IMR-90 (cell line): ENCODE data around the gene PODNL1. TPM values are rescaled to one million over a fixed set of nuclear protein-coding genes. Genes with fewer than 3 reads are reported as not detected.

ENCODE experiments used
- ATAC-seq: fragments of 200-7000 bp; cut with Tn5 transposase; 2 replicates; pipeline ENCODE4 v1.9.1; 2020; ENCODE audit warnings: low read depth, mild to moderate bottlenecking, moderate library complexity
- BruUV-seq: library from RNA; stranded (reverse); fragments of 400-500 nt; replicated peaks from 2 replicates; lab custom pipeline; 2021; lab: Mats Ljungman, UMichigan
- CTCF ChIA-PET: fragments of 300-600 bp; formaldehyde crosslinking; extraction: SDS; loops from one replicate; lab custom pipeline; 2021; ENCODE audit warnings: antibody characterized with exemption; lab: Yijun Ruan, JAX
- POLR2A ChIA-PET: fragments of 300-600 bp; sonication (Branson Sonifier 250); formaldehyde crosslinking; loops from one replicate; lab custom pipeline; 2022; ENCODE audit warnings: antibody characterized with exemption; ENCODE audit not compliant: unreplicated experiment; lab: Charles Lee
- DNase-seq: peaks from one replicate; pipeline ENCODE4 v3.0.0; 2013
- H2AFZ ChIP-seq: replicated peaks from 2 replicates; pipeline ENCODE3; 2013; ENCODE audit warnings: low read length, mild to moderate bottlenecking; ENCODE audit not compliant: poor library complexity
- H2AK5ac ChIP-seq: 2 replicates; pipeline ENCODE4 v1.6.1; 2013; ENCODE audit warnings: low read depth, low read length, inconsistent platforms
- H2AK9ac ChIP-seq: replicated peaks from 2 replicates; pipeline ENCODE3; 2013; ENCODE audit warnings: mild to moderate bottlenecking, low read depth, low read length, moderate library complexity; ENCODE audit not compliant: poor library complexity
- H2BK120ac ChIP-seq: 2 replicates; pipeline ENCODE4 v1.6.1; 2013; ENCODE audit warnings: low read depth, low read length, inconsistent platforms
- H2BK15ac ChIP-seq: 3 replicates; pipeline ENCODE4 v1.6.1; 2013; ENCODE audit warnings: low read depth, low read length, inconsistent platforms
- H2BK20ac ChIP-seq: 2 replicates; pipeline ENCODE4 v1.6.1; 2013; ENCODE audit warnings: low read depth, mild to moderate bottlenecking, inconsistent platforms, low read length, moderate library complexity
- H2BK5ac ChIP-seq: 2 replicates; pipeline ENCODE4 v1.6.1; 2013; ENCODE audit warnings: mild to moderate bottlenecking, low read depth, low read length, inconsistent platforms; ENCODE audit not compliant: poor library complexity, severe bottlenecking
- H3K14ac ChIP-seq: replicated peaks from 2 replicates; pipeline ENCODE4 v1.6.1; 2013; ENCODE audit warnings: low read depth, low read length, inconsistent platforms
- H3K18ac ChIP-seq: 2 replicates; pipeline ENCODE4 v1.6.1; 2013; ENCODE audit warnings: low read depth, low read length, control low read depth
- H3K23ac ChIP-seq: 2 replicates; pipeline ENCODE4 v1.6.1; 2013; ENCODE audit warnings: low read depth, low read length, inconsistent platforms
- H3K27ac ChIP-seq: 2 replicates; pipeline ENCODE4 v1.5.1; 2013; ENCODE audit warnings: mild to moderate bottlenecking, control low read depth, low read length; ENCODE audit not compliant: insufficient read depth
- H3K27me3 ChIP-seq: 2 replicates; pipeline ENCODE4 v1.6.1; 2013; ENCODE audit warnings: low read length; ENCODE audit not compliant: control insufficient read depth, insufficient read depth
- H3K36me3 ChIP-seq: 2 replicates; pipeline ENCODE4 v1.6.1; 2013; ENCODE audit warnings: low read length, mixed read lengths; ENCODE audit not compliant: control insufficient read depth, insufficient read depth
- H3K4ac ChIP-seq: 2 replicates; pipeline ENCODE4 v1.6.1; 2013; ENCODE audit warnings: low read depth, low read length, inconsistent platforms
- H3K4me1 ChIP-seq: 2 replicates; pipeline ENCODE4 v1.6.1; 2013; ENCODE audit warnings: low read length, mixed read lengths; ENCODE audit not compliant: control insufficient read depth, insufficient read depth
- H3K4me2 ChIP-seq: 2 replicates; pipeline ENCODE4 v1.6.1; 2013; ENCODE audit warnings: low read depth, mild to moderate bottlenecking, control low read depth, low read length, moderate library complexity
- H3K4me3 ChIP-seq: 2 replicates; pipeline ENCODE4 v1.5.1; 2013; ENCODE audit warnings: low read depth, mild to moderate bottlenecking, control low read depth, low read length, moderate library complexity; ENCODE audit not compliant: insufficient read depth
- H3K56ac ChIP-seq: 2 replicates; pipeline ENCODE4 v1.6.1; 2013; ENCODE audit warnings: low read length, inconsistent platforms; ENCODE audit not compliant: insufficient read depth; ENCODE audit errors: extremely low read depth
- H3K79me1 ChIP-seq, 2 experiments: 2 replicates each; pipeline ENCODE4 v1.6.1; 2013; ENCODE audit warnings: low read length in 2 of 2, inconsistent platforms in 1 of 2, low read depth in 1 of 2
- H3K9ac ChIP-seq: 2 replicates; pipeline ENCODE4 v1.6.1; 2013; ENCODE audit warnings: low read depth, low read length, control low read depth
- H3K9me1 ChIP-seq: 2 replicates; pipeline ENCODE4 v1.6.1; 2013; ENCODE audit warnings: low read length, inconsistent platforms; ENCODE audit not compliant: insufficient read depth
- H3K9me3 ChIP-seq: 2 replicates; pipeline ENCODE4 v1.6.1; 2013; ENCODE audit warnings: low read length; ENCODE audit not compliant: control insufficient read depth, insufficient read depth
- H4K20me1 ChIP-seq: 2 replicates; pipeline ENCODE4 v1.6.1; 2013; ENCODE audit warnings: low read length, inconsistent platforms; ENCODE audit not compliant: insufficient read depth
- H4K5ac ChIP-seq: 2 replicates; pipeline ENCODE4 v1.6.1; 2013; ENCODE audit warnings: mild to moderate bottlenecking, low read depth, low read length, control low read depth
- H4K8ac ChIP-seq, 2 experiments: 2 replicates each; pipeline ENCODE4 v1.6.1; 2013; ENCODE audit warnings: low read depth in 2 of 2, low read length in 2 of 2, control low read depth in 1 of 2, inconsistent platforms in 1 of 2
- H4K91ac ChIP-seq: 2 replicates; pipeline ENCODE4 v1.6.1; 2013; ENCODE audit warnings: low read depth, low read length, inconsistent platforms; ENCODE audit not compliant: insufficient read depth
- BHLHE40 ChIP-seq: fragments of 150-350 bp; IDR thresholded peaks from 2 replicates; pipeline ENCODE4 v1.6.1; 2016; ENCODE audit warnings: mild to moderate bottlenecking, low read depth, low read length
- CEBPB ChIP-seq: IDR thresholded peaks from 2 replicates; pipeline ENCODE4 v1.6.1; 2012; ENCODE audit warnings: low read depth, low read length, improper control_type of control experiment
- CHD1 ChIP-seq: IDR thresholded peaks from 2 replicates; pipeline ENCODE4 v1.6.1; 2012; ENCODE audit warnings: low read depth, low read length, improper control_type of control experiment
- FOS ChIP-seq: fragments of 150-350 bp; IDR thresholded peaks from 2 replicates; pipeline ENCODE4 v1.6.1; 2016; ENCODE audit warnings: low read depth, low read length
- MAFK ChIP-seq: IDR thresholded peaks from 2 replicates; pipeline ENCODE4 v1.6.1; 2012; ENCODE audit warnings: low read depth, low read length, improper control_type of control experiment
- MAZ ChIP-seq: IDR thresholded peaks from 2 replicates; pipeline ENCODE4 v1.6.1; 2012; ENCODE audit warnings: low read depth, mild to moderate bottlenecking, low read length, improper control_type of control experiment, moderate library complexity, borderline replicate concordance
- MXI1 ChIP-seq: IDR thresholded peaks from 2 replicates; pipeline ENCODE4 v1.6.1; 2012; ENCODE audit warnings: low read depth, mild to moderate bottlenecking, low read length, moderate library complexity, borderline replicate concordance
- NFE2L2 ChIP-seq: fragments of 150-350 bp; IDR thresholded peaks from 2 replicates; pipeline ENCODE4 v1.6.1; 2016; ENCODE audit warnings: low read depth, mild to moderate bottlenecking, low read length
- POLR2A ChIP-seq: IDR thresholded peaks from 2 replicates; pipeline ENCODE4 v1.6.1; 2012; ENCODE audit warnings: mild to moderate bottlenecking, low read depth, low read length
- RAD21 ChIP-seq: IDR thresholded peaks from 2 replicates; pipeline ENCODE4 v1.6.1; 2012; ENCODE audit warnings: low read length, improper control_type of control experiment
- RCOR1 ChIP-seq: IDR thresholded peaks from 2 replicates; pipeline ENCODE4 v1.6.1; 2012; ENCODE audit warnings: mild to moderate bottlenecking, low read length, improper control_type of control experiment; ENCODE audit not compliant: insufficient replicate concordance
- RFX5 ChIP-seq: IDR thresholded peaks from 2 replicates; pipeline ENCODE4 v1.8.0; 2012; ENCODE audit warnings: low read depth, mild to moderate bottlenecking, low read length, moderate library complexity
- SMC3 ChIP-seq: fragments of 150-350 bp; IDR thresholded peaks from 2 replicates; pipeline ENCODE4 v1.6.1; 2016; ENCODE audit warnings: low read depth, mild to moderate bottlenecking, antibody characterized with exemption, low read length, moderate library complexity
- WGBS, 2 experiments: methylation state at CpG; one replicate each; pipeline versions ENCODE4 v1.1.5 to v1.1.7; 2013; ENCODE audit warnings: missing lambda C conversion rate in 2 of 2; ENCODE audit not compliant: insufficient read length in 1 of 2; ENCODE audit errors: extremely low coverage in 2 of 2; 5-methylcytosine and 5-hydroxymethylcytosine counted together
- dilution Hi-C: fragments of 300-500 bp; cut with HindIII; formaldehyde crosslinking; loops from one replicate; pipeline ENCODE4 v1.14.3; 2018; ENCODE audit warnings: low sequenced_read_pairs; ENCODE audit not compliant: unreplicated experiment
- in situ Hi-C: fragments of 300-500 bp; cut with MboI; formaldehyde crosslinking; loops from 3 replicates; pipeline ENCODE4 v1.14.3; 2019; ENCODE audit warnings: low sequenced_read_pairs, inconsistent platforms, mixed read lengths
- intact Hi-C: fragments of 100-400 bp; cut with micrococcal nuclease; formaldehyde crosslinking; loops from 2 replicates; pipeline ENCODE4 v1.10.0; 2022
- polyA plus RNA-seq, 3 experiments: library from polyadenylated mRNA; depleted of rRNA; stranded (reverse); fragments of >200 nt; gene quantifications; 2 replicates each; pipeline ENCODE4 v1.2.3, GENCODE V29; 2012; ENCODE audit warnings: low replicate concordance in 1 of 3
- total RNA-seq: library from RNA; depleted of rRNA; stranded (reverse); fragments of >200 nt; gene quantifications from 2 replicates; pipeline ENCODE4 v1.2.3, GENCODE V29; 2012
- TF ChIP-seq, protein P1 (sequence below): fragments of 150-350 bp; IDR thresholded peaks from 2 replicates; pipeline ENCODE4 v1.6.1; 2016; ENCODE audit warnings: low read depth, mild to moderate bottlenecking, low read length, moderate library complexity, borderline replicate concordance
- TF ChIP-seq, protein P2 (sequence below): conservative IDR thresholded peaks from 2 replicates; pipeline ENCODE4 v1.5.1; 2012; ENCODE audit warnings: mild to moderate bottlenecking, low read depth, low read length, improper control_type of control experiment
- TF ChIP-seq, protein P3 (sequence below): fragments of 150-350 bp; IDR thresholded peaks from 2 replicates; pipeline ENCODE4 v1.6.1; 2017; ENCODE audit warnings: mild to moderate bottlenecking, antibody characterized with exemption, low read length, low read depth

The PODNL1 gene
- total and polyA plus RNA-seq, 2 of the 4 experiments (the other 2 are of a cell fraction) = under 0.01 to 2.4 TPM

DNA sequence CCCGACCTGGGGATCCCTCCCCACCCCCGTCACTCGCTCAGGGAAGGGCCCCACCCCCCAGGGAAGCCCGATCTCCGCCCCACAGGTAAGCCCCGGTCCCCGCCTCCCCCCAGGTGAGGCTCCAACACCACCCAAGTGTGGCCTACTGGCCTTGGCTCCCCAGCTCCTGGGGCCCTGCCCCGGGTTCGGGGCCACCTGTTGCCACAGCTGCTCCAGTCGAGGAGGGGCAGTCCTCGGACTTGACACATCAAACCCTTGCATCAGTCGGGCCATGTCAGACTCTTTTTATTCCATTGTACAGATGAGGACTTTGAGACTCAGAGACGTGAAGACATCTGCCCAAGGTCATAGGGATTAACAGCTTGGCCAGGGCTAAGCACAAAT lies 31.7 kb downstream of the PODNL1 start:
- Histone ChIP-seq H4K8ac (peak overlapping the region; percentile 53 to 96), H2BK5ac (no peak overlapping the region), H3K14ac (no peak overlapping the region), H2BK20ac (no peak overlapping the region), H2BK120ac (no peak overlapping the region), H3K9me1 (no peaks in the 10 kb centered on the region; the same call in none of the 2 replicates), H3K18ac (no peak overlapping the region), H3K23ac (peak overlapping the region; percentile 7; the same call in 1 of the 2 replicates), H3K4me3 (peak overlapping the region; percentile 97), H2AK5ac (no peak overlapping the region; the same call in 1 of the 2 replicates), H3K4me1 (no peaks in the 10 kb centered on the region; the same call in 1 of the 2 replicates), H2AK9ac (peak overlapping the region; percentile 43), H3K36me3 (peaks cover 8% of the 10 kb centered on the region), H3K9me3 (no peaks in the 10 kb centered on the region), H3K4ac (0 out of 2 replicates have a peak overlapping the region, but pooled peaks have one; percentile 0), H4K5ac (no peak overlapping the region; the same call in 1 of the 2 replicates), H4K20me1 (no peaks in the 10 kb centered on the region), H2AFZ (peak overlapping the region; percentile 100), H3K56ac (no peak overlapping the region), H3K4me2 (peak overlapping the region; percentile 85), H4K91ac (no peak overlapping the region), H3K79me1 (peaks cover 6 to 8% of the 10 kb centered on the region in 2 experiments), H2BK15ac (no peak overlapping the region), H3K27ac (no peak overlapping the region; the same call in 1 of the 2 replicates), H3K27me3 (no peaks in the 10 kb centered on the region), H3K9ac (peak overlapping the region; percentile 96)
- ChIA-PET POLR2A (no interaction called here), CTCF (no interaction called here)
- 6% methylated on average over 5 of the region's 13 CpGs; no CpG with 5 or more reads in 1 of the 2 experiments for WGBS, 2 experiments
- ATAC-seq (peak; percentile 9; the same call in 1 of the 2 replicates), DNase-seq (no peak)
- no TSS peak for BruUV-seq
- dilution Hi-C loops = no loop called here
- TF ChIP-seq MAFK (no peak), BHLHE40 (no peak), CEBPB (no peak), MXI1 (no peak), POLR2A (no peak), SMC3 (no peak), CHD1 (no peak), FOS (no peak), MAZ (no peak), NFE2L2 (no peak), RAD21 (no peak), RCOR1 (no peak), RFX5 (no peak)
- TF ChIP-seq, protein P1, sequence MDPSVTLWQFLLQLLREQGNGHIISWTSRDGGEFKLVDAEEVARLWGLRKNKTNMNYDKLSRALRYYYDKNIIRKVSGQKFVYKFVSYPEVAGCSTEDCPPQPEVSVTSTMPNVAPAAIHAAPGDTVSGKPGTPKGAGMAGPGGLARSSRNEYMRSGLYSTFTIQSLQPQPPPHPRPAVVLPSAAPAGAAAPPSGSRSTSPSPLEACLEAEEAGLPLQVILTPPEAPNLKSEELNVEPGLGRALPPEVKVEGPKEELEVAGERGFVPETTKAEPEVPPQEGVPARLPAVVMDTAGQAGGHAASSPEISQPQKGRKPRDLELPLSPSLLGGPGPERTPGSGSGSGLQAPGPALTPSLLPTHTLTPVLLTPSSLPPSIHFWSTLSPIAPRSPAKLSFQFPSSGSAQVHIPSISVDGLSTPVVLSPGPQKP = no peak
- TF ChIP-seq, protein P2, sequence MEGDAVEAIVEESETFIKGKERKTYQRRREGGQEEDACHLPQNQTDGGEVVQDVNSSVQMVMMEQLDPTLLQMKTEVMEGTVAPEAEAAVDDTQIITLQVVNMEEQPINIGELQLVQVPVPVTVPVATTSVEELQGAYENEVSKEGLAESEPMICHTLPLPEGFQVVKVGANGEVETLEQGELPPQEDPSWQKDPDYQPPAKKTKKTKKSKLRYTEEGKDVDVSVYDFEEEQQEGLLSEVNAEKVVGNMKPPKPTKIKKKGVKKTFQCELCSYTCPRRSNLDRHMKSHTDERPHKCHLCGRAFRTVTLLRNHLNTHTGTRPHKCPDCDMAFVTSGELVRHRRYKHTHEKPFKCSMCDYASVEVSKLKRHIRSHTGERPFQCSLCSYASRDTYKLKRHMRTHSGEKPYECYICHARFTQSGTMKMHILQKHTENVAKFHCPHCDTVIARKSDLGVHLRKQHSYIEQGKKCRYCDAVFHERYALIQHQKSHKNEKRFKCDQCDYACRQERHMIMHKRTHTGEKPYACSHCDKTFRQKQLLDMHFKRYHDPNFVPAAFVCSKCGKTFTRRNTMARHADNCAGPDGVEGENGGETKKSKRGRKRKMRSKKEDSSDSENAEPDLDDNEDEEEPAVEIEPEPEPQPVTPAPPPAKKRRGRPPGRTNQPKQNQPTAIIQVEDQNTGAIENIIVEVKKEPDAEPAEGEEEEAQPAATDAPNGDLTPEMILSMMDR = no peak
- TF ChIP-seq, protein P3, sequence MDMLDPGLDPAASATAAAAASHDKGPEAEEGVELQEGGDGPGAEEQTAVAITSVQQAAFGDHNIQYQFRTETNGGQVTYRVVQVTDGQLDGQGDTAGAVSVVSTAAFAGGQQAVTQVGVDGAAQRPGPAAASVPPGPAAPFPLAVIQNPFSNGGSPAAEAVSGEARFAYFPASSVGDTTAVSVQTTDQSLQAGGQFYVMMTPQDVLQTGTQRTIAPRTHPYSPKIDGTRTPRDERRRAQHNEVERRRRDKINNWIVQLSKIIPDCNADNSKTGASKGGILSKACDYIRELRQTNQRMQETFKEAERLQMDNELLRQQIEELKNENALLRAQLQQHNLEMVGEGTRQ = no peak
- intact Hi-C loops = no loop called here
- in situ Hi-C loops = no loop called here
